SHP77 (cell line): ENCODE measurements around the gene SLC27A3.
"Not testable (repeated sequence)": the region's sequence is repeated elsewhere in the genome, so short reads cannot be mapped to it uniquely, and the experiment has no call there.

Source experiments
- DNase-seq, 2 experiments: peaks; one replicate each; lab custom pipeline; 2025; lab: John Stamatoyannopoulos, UW

SLC27A3 gene

GRCh38 chr1:153780551-153780950, 5.3 kb downstream of the SLC27A3 start:
- no peak for DNase-seq

GRCh38 chr1:153782648-153783047, 7.4 kb downstream of the SLC27A3 start:
- not testable (repeated sequence) for DNase-seq

GRCh38 chr1:153783233-153784190, 8.3 kb downstream of the SLC27A3 start:
- DNase-seq, result peak; percentile 91 to 94

GRCh38 chr1:153786038-153786790, 11.0 kb downstream of the SLC27A3 start:
- DNase-seq, result no peak

- peak; percentile 93 to 94 for DNase-seq
Measured at GRCh38 chr1:153789478-153790034, 14.3 kb downstream of the SLC27A3 start.

- peak; percentile 98 to 99 for DNase-seq
Measured at GRCh38 chr1:153790313-153790965, 15.2 kb downstream of the SLC27A3 start.

GRCh38 chr1:153790966-153791647, 15.9 kb downstream of the SLC27A3 start:
- DNase-seq, result peak in 1 of 2 experiments; percentile 74

- no peak for DNase-seq
Measured at GRCh38 chr1:153791648-153792253, 16.5 kb downstream of the SLC27A3 start.

GRCh38 chr1:153792631-153793041, 17.4 kb downstream of the SLC27A3 start:
- DNase-seq, result no peak

- no peak for DNase-seq
Measured at GRCh38 chr1:153793261-153793972, 18.2 kb downstream of the SLC27A3 start.

GRCh38 chr1:153793973-153794615, 18.9 kb downstream of the SLC27A3 start:
- no peak for DNase-seq

- peak; percentile 28 to 35 for DNase-seq
Measured at GRCh38 chr1:153794624-153795329, 19.6 kb downstream of the SLC27A3 start.

- DNase-seq, result peak; percentile 77 to 93
Measured at GRCh38 chr1:153795330-153795837, 20.2 kb downstream of the SLC27A3 start.

- DNase-seq, result no peak
Measured at GRCh38 chr1:153795934-153796785, 21.0 kb downstream of the SLC27A3 start.

GRCh38 chr1:153796786-153797659, 21.8 kb downstream of the SLC27A3 start:
- DNase-seq, result peak; percentile 75 to 88

GRCh38 chr1:153798468-153798780, 23.2 kb downstream of the SLC27A3 start:
- no peak for DNase-seq

- no peak for DNase-seq
Measured at GRCh38 chr1:153799016-153799415, 23.8 kb downstream of the SLC27A3 start.
